Adrenal gland (tissue), 5 donors: ENCODE data around the gene BMP6.

ENCODE experiments used
- CTCF ChIP-seq, 6 experiments: fragments of 450-650 bp in 4 of 6; fragments of 200-600 bp in 2 of 6; sonication (generic) in 1 of 6; IDR thresholded peaks; 1 replicate in 5 of 6; 2 replicates in 1 of 6; pipeline versions ENCODE4 v1.5.1 to v1.8.0; 2016 to 2021; ENCODE audit warnings: antibody characterized with exemption in 6 of 6, mild to moderate bottlenecking in 2 of 6, moderate library complexity in 1 of 6
- POLR2A ChIP-seq, 2 donors: fragments of 450-650 bp; IDR thresholded peaks; one replicate each; pipeline ENCODE4 v1.6.1; 2017; ENCODE audit warnings: antibody characterized with exemption in 2 of 2, mild to moderate bottlenecking in 2 of 2, moderate library complexity in 1 of 2
- donor health status: DM: no; HTN: no; CAD: no.

- TF ChIP-seq CTCF (IDR thresholded peaks at IDR 0.05): no peak
- no peak for TF ChIP-seq POLR2A (IDR thresholded peaks at IDR 0.05)
These were observed 154.8 kb downstream of the BMP6 start for GRCh38 chr6:7880718-7881107.
